GM12873 (cell line): ENCODE data around the gene SIGLEC8.

ENCODE experiments used
- TF ChIP-seq, protein P1 (sequence below): IDR thresholded peaks from 2 replicates; pipeline ENCODE4 v1.5.1; 2012; ENCODE audit warnings: low read depth, mild to moderate bottlenecking, moderate library complexity, low read length, control low read depth; ENCODE audit not compliant: insufficient read depth; ENCODE audit errors: missing control alignments

Gene SIGLEC8

GRCh38 chr19:51471527-51471926 is 13.3 kb upstream of the SIGLEC8 start:
- TF ChIP-seq, protein P1, sequence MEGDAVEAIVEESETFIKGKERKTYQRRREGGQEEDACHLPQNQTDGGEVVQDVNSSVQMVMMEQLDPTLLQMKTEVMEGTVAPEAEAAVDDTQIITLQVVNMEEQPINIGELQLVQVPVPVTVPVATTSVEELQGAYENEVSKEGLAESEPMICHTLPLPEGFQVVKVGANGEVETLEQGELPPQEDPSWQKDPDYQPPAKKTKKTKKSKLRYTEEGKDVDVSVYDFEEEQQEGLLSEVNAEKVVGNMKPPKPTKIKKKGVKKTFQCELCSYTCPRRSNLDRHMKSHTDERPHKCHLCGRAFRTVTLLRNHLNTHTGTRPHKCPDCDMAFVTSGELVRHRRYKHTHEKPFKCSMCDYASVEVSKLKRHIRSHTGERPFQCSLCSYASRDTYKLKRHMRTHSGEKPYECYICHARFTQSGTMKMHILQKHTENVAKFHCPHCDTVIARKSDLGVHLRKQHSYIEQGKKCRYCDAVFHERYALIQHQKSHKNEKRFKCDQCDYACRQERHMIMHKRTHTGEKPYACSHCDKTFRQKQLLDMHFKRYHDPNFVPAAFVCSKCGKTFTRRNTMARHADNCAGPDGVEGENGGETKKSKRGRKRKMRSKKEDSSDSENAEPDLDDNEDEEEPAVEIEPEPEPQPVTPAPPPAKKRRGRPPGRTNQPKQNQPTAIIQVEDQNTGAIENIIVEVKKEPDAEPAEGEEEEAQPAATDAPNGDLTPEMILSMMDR: no peak

DNA sequence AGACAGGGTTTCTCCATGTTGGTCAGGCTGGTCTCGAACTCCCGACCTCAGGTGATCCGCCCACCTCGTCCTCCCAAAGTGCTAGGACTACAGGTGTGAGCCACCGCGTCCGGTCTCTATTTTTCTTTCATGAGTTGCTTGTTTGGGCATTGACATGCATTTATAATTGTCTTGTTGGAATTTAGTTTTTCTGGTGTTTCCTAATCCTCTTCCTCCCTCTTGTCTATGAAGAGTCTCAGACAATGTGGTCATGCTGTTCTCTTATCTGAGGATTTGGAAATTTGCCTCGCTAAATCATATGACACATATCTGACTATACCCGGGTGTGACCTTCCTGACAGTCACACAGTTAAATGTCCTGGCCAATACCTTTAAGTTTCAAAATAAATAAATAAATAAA is 12.7 kb upstream of the SIGLEC8 start:
- TF ChIP-seq, protein P1: no peak

DNA sequence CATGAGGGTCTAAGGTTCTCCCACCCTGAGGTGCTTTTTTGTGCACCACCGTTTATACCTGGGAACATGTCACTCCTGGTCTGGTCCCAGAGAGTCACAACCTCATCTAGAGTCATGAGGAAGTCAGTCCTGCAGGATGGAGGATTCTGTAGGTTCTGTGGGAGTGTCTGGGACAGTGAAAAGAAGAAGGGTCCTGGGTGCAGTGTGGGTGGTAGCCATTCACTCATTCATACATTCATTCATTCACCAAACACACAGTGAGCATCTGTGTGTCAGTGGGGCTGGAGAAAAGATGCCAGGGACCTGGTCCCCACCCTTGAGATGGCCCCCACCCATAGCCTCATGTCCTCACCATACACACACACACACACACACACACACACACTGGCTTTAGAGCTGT is 11.4 kb upstream of the SIGLEC8 start:
- TF ChIP-seq, protein P1: no peak

DNA sequence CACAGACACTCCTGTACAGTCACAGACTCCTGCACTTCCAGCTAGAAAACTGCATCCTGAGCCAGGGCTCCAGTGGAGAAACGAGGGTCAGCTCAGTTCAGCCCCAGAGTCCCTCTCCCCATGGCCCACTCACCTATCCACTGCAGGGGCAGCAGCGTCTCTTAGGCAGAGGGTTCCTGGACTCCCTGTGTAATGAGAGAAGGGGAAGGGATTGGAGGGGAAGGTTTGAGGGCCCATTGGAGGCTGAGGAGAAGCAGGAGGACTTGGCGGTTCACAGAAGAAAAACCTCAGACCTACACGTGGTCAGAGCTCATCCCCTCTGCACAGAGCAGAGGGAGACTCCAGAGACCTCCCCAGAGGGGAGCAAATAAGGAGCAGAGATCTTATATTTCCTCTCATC is 10.9 kb upstream of the SIGLEC8 start:
- TF ChIP-seq, protein P1: no peak

DNA sequence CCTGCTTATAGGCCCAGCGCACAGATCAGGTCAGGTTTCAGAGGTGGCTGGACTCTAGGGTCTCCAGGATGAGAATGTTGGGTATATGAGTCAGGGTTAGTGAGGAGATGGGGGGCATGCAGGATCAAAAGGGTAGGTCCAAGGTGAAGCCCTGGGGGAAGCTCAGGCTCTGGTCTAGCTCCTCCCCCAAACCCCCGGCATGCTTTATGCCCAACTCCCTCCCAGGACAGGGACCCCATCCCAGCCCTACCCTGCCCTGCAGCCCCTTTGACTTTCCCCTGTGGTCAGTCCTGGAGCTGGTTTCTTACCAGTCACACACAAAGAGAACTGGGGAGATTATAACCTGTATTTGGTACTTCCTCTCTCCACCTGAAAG is 10.3 kb upstream of the SIGLEC8 start:
- TF ChIP-seq, protein P1: no peak

DNA sequence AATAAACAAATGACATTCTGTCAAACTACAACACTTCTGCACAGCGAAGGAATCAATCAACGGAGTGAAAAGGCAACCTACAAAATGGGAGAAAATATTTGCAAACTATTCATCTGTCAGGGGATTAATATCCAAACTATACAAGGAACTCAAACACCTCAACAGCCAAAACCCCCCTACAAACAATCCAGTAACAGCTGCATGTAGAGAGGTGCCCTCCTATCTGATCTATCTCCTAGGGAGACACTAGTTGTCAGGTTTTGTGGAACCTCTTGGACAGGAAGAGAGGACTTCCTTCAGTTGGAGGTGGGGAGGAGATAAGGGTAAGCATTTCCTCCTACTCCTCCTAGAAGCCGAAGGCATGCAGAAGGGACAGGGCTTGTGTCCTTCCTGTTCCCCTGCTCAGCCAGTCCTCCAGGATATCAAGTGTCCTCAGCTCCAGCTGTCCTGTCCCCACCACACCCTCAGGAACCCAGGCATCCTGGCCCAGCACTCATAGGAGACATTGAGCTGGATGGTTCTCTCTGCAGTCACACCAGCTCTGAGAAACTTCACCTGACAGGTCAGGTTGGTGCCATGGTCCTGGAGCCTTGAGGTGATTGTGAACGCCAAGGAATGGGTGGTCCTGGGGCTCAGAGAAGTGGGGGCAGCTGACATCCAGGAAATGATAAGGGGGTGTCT is 9.8 kb upstream of the SIGLEC8 start:
- TF ChIP-seq, protein P1: no peak

- TF ChIP-seq, protein P1: no peak
Measured at GRCh38 chr19:51466723-51467122, 8.5 kb upstream of the SIGLEC8 start.
